K562 (cell line): ENCODE results near the gene GET4.

ENCODE experiments used
- CC2D1A ChIP-seq: fragments of 450-650 bp; IDR thresholded peaks from 2 replicates; pipeline ENCODE4 v1.6.1; 2017; ENCODE audit warnings: mild to moderate bottlenecking
- EGR1 ChIP-seq: fragments of 450-650 bp; conservative IDR thresholded peaks from 2 replicates; pipeline ENCODE4 v1.6.1; 2017; ENCODE audit warnings: mild to moderate bottlenecking
- JUNB ChIP-seq: fragments of 450-650 bp; formaldehyde crosslinking; conservative IDR thresholded peaks from 2 replicates; pipeline ENCODE4 v1.4.0; 2020; ENCODE audit warnings: mild to moderate bottlenecking
- LCOR ChIP-seq: sonication (generic); formaldehyde crosslinking; IDR thresholded peaks from 2 replicates; pipeline ENCODE4 v1.8.0; 2022; ENCODE audit warnings: mild to moderate bottlenecking, missing genetic modification reagents
- NFYB ChIP-seq: IDR thresholded peaks from 2 replicates; pipeline ENCODE4 v1.6.1; 2011; ENCODE audit warnings: mild to moderate bottlenecking, moderate library complexity; ENCODE audit not compliant: insufficient read length; ENCODE audit errors: extremely low read depth
- POLR2AphosphoS5 ChIP-seq: IDR thresholded peaks from 2 replicates; pipeline ENCODE4 v1.6.1; 2011; ENCODE audit warnings: mild to moderate bottlenecking, low read depth, low read length, moderate library complexity; ENCODE audit not compliant: control insufficient read depth, insufficient read depth
- TCF7L2 ChIP-seq: fragments of 150-350 bp; IDR thresholded peaks from 2 replicates; pipeline ENCODE4 v1.6.1; 2016; ENCODE audit warnings: low read depth, mild to moderate bottlenecking, low read length, moderate library complexity
- U2AF1 ChIP-seq: fragments of 200-400 bp; formaldehyde crosslinking; optimal IDR thresholded peaks from 2 replicates; pipeline ENCODE3; 2017; ENCODE audit warnings: mild to moderate bottlenecking, low read depth, low read length, moderate library complexity
- ZNF282 ChIP-seq: sonication (generic); formaldehyde crosslinking; IDR thresholded peaks from 2 replicates; pipeline ENCODE4 v1.8.1; 2023; ENCODE audit warnings: missing genetic modification reagents
- TF ChIP-seq, protein P1 (sequence below), 3 experiments: IDR thresholded peaks in 2 of 3; conservative IDR thresholded peaks in 1 of 3; 2 replicates each; pipeline ENCODE4 v1.5.1; 2011 to 2012; ENCODE audit warnings: low read length in 3 of 3, mild to moderate bottlenecking in 3 of 3, control low read depth in 2 of 3, improper control_type of control experiment in 1 of 3, inconsistent platforms in 1 of 3, low read depth in 1 of 3, mixed read lengths in 1 of 3, moderate library complexity in 1 of 3; ENCODE audit not compliant: insufficient read depth in 2 of 3

DNA sequence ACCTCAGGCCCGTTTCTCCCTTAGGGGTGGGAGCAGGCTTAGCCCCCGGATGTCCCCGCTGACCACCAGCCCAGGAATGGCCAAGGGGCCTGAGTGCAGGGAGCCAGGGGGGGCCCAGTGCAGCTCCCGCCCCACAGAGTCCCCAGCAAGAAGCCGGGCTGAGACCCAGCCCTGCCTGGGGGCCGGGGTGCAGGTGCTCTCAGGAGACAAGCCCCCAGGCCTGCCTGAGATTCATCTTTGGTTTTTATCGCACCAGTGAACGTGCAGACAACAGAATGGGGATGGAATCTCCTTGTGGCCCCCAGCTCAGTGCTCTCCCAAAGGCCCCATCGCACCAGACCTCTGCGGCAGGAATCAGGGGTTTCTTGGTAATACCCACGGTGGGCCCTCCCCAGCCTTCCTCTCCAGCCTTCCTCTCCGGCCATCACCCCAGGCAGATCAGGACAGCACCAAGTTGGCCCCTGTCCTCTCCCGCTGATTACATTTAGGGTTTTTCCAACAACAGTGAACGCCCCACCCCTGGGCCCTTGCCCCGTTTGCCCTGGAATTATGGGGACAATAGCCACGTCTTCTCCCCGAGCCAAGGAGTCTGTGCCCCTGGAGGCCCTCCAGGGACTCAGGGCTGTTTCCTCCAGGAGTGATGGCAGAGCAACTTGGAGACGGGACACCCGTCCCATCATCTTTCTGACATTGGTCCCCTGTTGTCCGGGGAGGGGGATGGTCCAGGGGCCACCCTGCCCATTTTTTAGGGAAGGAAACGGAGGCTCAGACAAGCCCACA lies 55.7 kb downstream of the GET4 start:
- TF ChIP-seq POLR2AphosphoS5: no peak
- no peak for TF ChIP-seq LCOR (CRISPR knock-in tag)
- no peak for TF ChIP-seq ZNF282
- TF ChIP-seq U2AF1: no peak
- TF ChIP-seq TCF7L2: no peak
- TF ChIP-seq EGR1: no peak
- no peak for TF ChIP-seq JUNB (CRISPR knock-in tag)
- TF ChIP-seq, protein P1, sequence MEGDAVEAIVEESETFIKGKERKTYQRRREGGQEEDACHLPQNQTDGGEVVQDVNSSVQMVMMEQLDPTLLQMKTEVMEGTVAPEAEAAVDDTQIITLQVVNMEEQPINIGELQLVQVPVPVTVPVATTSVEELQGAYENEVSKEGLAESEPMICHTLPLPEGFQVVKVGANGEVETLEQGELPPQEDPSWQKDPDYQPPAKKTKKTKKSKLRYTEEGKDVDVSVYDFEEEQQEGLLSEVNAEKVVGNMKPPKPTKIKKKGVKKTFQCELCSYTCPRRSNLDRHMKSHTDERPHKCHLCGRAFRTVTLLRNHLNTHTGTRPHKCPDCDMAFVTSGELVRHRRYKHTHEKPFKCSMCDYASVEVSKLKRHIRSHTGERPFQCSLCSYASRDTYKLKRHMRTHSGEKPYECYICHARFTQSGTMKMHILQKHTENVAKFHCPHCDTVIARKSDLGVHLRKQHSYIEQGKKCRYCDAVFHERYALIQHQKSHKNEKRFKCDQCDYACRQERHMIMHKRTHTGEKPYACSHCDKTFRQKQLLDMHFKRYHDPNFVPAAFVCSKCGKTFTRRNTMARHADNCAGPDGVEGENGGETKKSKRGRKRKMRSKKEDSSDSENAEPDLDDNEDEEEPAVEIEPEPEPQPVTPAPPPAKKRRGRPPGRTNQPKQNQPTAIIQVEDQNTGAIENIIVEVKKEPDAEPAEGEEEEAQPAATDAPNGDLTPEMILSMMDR (IDR thresholded peaks at IDR 0.05 in 2 of 3, conservative IDR thresholded peaks at IDR 0.05 in 1 of 3; ENCODE audit: insufficient read depth in 2 of 3, low read depth in 1 of 3, low read length in 3 of 3): no peak
- TF ChIP-seq NFYB: no peak
- TF ChIP-seq CC2D1A: no peak
